Immature natural killer cell (primary cell): ENCODE measurements around the gene TAF12. TPM values are rescaled to one million over a fixed set of nuclear protein-coding genes. Genes with fewer than 3 reads are reported as not detected.
A peak's percentile ranks its signal among the peaks of the same experiment; 100 is the strongest.
"Not testable (repeated sequence)": the region's sequence is repeated elsewhere in the genome, so short reads cannot be mapped to it uniquely, and the experiment has no call there.

ENCODE experiments used
- DNase-seq, 3 donors: peaks; one replicate each; pipeline ENCODE4 v3.0.0; 2022; ENCODE audit warnings: mixed read lengths in 1 of 3
- H3K27ac Mint-ChIP-seq, 6 donors: one replicate each; pipeline ENCODE4 v1.8.0; 2020; ENCODE audit warnings: mixed read lengths in 6 of 6, mild to moderate bottlenecking in 5 of 6, inconsistent platforms in 4 of 6, moderate library complexity in 3 of 6
- H3K27me3 Mint-ChIP-seq, 3 donors: one replicate each; pipeline ENCODE4 v1.8.0; 2020 to 2021; ENCODE audit warnings: low read depth in 3 of 3, mild to moderate bottlenecking in 3 of 3, mixed read lengths in 3 of 3, moderate library complexity in 3 of 3, inconsistent platforms in 1 of 3
- H3K36me3 Mint-ChIP-seq, 3 donors: one replicate each; pipeline ENCODE4 v1.8.0; 2020; ENCODE audit warnings: mixed read lengths in 3 of 3, inconsistent platforms in 2 of 3, mild to moderate bottlenecking in 2 of 3
- H3K4me1 Mint-ChIP-seq, 2 donors: one replicate each; pipeline ENCODE4 v1.8.0; 2020; ENCODE audit warnings: inconsistent platforms in 2 of 2, mild to moderate bottlenecking in 2 of 2, mixed read lengths in 2 of 2, moderate library complexity in 1 of 2
- H3K4me3 Mint-ChIP-seq, 5 donors: one replicate each; pipeline ENCODE4 v1.8.0; 2020; ENCODE audit warnings: mild to moderate bottlenecking in 5 of 5, mixed read lengths in 5 of 5, inconsistent platforms in 3 of 5, moderate library complexity in 3 of 5
- H3K9me3 Mint-ChIP-seq, 6 donors: one replicate each; pipeline ENCODE4 v1.8.0; 2020; ENCODE audit warnings: mild to moderate bottlenecking in 6 of 6, mixed read lengths in 6 of 6, inconsistent platforms in 4 of 6, moderate library complexity in 3 of 6
- polyA plus RNA-seq, 3 donors: library from polyadenylated mRNA; unstranded; fragments of 300-500 nt; fragmentation: Illumina TruSeq; gene quantifications; one replicate each; pipeline ENCODE4 v1.2.3, GENCODE V29; 2021

The TAF12 gene
- polyA plus RNA-seq, 3 donors from 2014 or later: 54.8 to 68.9 (median 60.7) TPM

- not testable (repeated sequence) for H3K9me3 Mint-ChIP-seq, H3K27me3 Mint-ChIP-seq, H3K36me3 Mint-ChIP-seq, DNase-seq, H3K27ac Mint-ChIP-seq, H3K4me3 Mint-ChIP-seq
- peaks cover 11 to 14% of the 10 kb centered on the region in 2 donors for H3K4me1 Mint-ChIP-seq
Measured at GRCh38 chr1:28586585-28587391, 56.1 kb downstream of the TAF12 start.

DNA sequence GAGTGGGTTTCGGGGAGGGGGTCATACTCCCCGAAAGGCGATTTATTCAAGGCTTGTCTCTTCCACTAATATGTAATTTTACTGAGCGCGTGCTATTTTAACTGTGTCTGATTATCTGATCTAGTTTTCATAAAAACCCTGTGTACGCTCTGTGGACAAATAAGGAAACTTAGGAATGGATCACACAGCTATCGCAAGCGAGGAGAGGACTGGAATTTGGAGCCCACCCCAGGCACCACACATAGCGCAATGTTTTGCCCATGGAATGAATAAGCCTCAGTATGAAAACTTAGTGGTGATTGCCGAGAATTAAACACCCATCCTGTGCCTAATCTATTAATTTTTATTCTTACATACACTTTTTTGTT lies 60.6 kb downstream of the TAF12 start:
- H3K4me3 Mint-ChIP-seq: peak overlapping the region; percentile 91 to 94 (median 93)
- H3K9me3 Mint-ChIP-seq: no peaks in the 10 kb centered on the region
- peaks cover 2 to 11% (median 6%) of the 10 kb centered on the region in 3 donors for H3K27me3 Mint-ChIP-seq
- H3K27ac Mint-ChIP-seq: peak overlapping the region; percentile 57 to 88 (median 80)
- no peak for DNase-seq
- peaks cover 37 to 51% of the 10 kb centered on the region in 2 donors for H3K4me1 Mint-ChIP-seq
- H3K36me3 Mint-ChIP-seq: peaks cover 4 to 24% (median 10%) of the 10 kb centered on the region in 3 donors

GRCh38 chr1:28581531-28582247 lies 61.2 kb downstream of the TAF12 start:
- DNase-seq: peak; percentile 86 to 90 (median 88)
- Mint-ChIP-seq H3K4me3 (peak overlapping the region; percentile 91 to 94 (median 93)), H3K36me3 (peaks cover 4 to 28% (median 10%) of the 10 kb centered on the region in 3 donors), H3K9me3 (no peaks in the 10 kb centered on the region), H3K27me3 (peaks cover 2 to 11% (median 6%) of the 10 kb centered on the region in 3 donors), H3K27ac (peak overlapping the region; percentile 73 to 95 (median 86)), H3K4me1 (peaks cover 37 to 51% of the 10 kb centered on the region in 2 donors)

- peaks cover 37 to 51% of the 10 kb centered on the region in 2 donors for H3K4me1 Mint-ChIP-seq
- peak in 2 of 3 donors; percentile 28 for DNase-seq
- no peaks in the 10 kb centered on the region for H3K9me3 Mint-ChIP-seq
- peaks cover 2 to 11% (median 6%) of the 10 kb centered on the region in 3 donors for H3K27me3 Mint-ChIP-seq
- peak overlapping the region; percentile 91 to 94 (median 93) for H3K4me3 Mint-ChIP-seq
- peaks cover 4 to 28% (median 10%) of the 10 kb centered on the region in 3 donors for H3K36me3 Mint-ChIP-seq
- H3K27ac Mint-ChIP-seq: peak overlapping the region; percentile 39 to 95 (median 80)
Measured at GRCh38 chr1:28580722-28581530, 61.9 kb downstream of the TAF12 start.

- Mint-ChIP-seq H3K27ac (peak overlapping the region; percentile 17 to 85 (median 80)), H3K4me3 (peak overlapping the region; percentile 65 to 94 (median 93)), H3K27me3 (peaks cover 2 to 13% (median 8%) of the 10 kb centered on the region in 3 donors), H3K9me3 (no peaks in the 10 kb centered on the region), H3K36me3 (peaks cover 4 to 28% (median 10%) of the 10 kb centered on the region in 3 donors), H3K4me1 (peaks cover 37 to 51% of the 10 kb centered on the region in 2 donors)
- no peak for DNase-seq
Measured at GRCh38 chr1:28579401-28579800, 63.5 kb downstream of the TAF12 start.

- Mint-ChIP-seq H3K27ac (peak overlapping the region in 4 of 6 donors; percentile 20 to 65 (median 62)), H3K36me3 (peaks cover 4 to 28% (median 10%) of the 10 kb centered on the region in 3 donors), H3K4me3 (peak overlapping the region in 2 of 5 donors; percentile 21 to 27), H3K27me3 (peaks cover 2 to 13% (median 8%) of the 10 kb centered on the region in 3 donors), H3K9me3 (no peaks in the 10 kb centered on the region), H3K4me1 (peaks cover 37 to 51% of the 10 kb centered on the region in 2 donors)
- no peak for DNase-seq
Measured at GRCh38 chr1:28578696-28579218, 64.1 kb downstream of the TAF12 start.

GRCh38 chr1:28577738-28578536 lies 64.9 kb downstream of the TAF12 start:
- Mint-ChIP-seq H3K4me3 (no peak overlapping the region), H3K9me3 (no peaks in the 10 kb centered on the region), H3K27me3 (peaks cover 2 to 13% (median 8%) of the 10 kb centered on the region in 3 donors), H3K36me3 (peaks cover 4 to 28% (median 10%) of the 10 kb centered on the region in 3 donors), H3K4me1 (peaks cover 35 to 47% of the 10 kb centered on the region in 2 donors), H3K27ac (peak overlapping the region in 5 of 6 donors; percentile 9 to 72 (median 55))
- no peak for DNase-seq

GRCh38 chr1:28577052-28577678 lies 65.7 kb downstream of the TAF12 start:
- H3K27ac Mint-ChIP-seq: peak overlapping the region in 5 of 6 donors; percentile 4 to 64 (median 55)
- peaks cover 31 to 41% of the 10 kb centered on the region in 2 donors for H3K4me1 Mint-ChIP-seq
- no peak for DNase-seq
- H3K9me3 Mint-ChIP-seq: no peaks in the 10 kb centered on the region
- H3K4me3 Mint-ChIP-seq: no peak overlapping the region
- peaks cover 4 to 28% (median 10%) of the 10 kb centered on the region in 3 donors for H3K36me3 Mint-ChIP-seq
- H3K27me3 Mint-ChIP-seq: peaks cover 2 to 13% (median 7%) of the 10 kb centered on the region in 3 donors

DNA sequence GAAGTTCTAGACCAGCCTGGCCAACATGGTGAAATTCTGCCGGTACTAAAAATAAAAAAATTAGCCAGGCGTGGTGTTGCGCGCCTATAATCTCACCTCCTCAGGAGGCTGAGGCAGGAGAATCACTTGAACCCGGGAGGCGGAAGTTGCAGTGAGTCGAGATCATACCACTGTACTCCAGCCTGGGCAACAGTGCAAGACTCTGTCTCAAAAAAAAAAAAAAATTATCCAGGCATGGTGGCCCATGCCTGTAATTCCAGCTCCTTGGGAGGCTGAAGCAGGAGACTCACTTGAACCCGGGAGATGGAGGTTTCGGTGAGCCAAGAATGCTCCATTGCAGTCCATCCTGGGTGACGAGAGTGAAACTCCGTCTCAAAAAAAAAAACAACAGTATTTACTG lies 69.3 kb downstream of the TAF12 start:
- peaks cover 8 to 28% (median 10%) of the 10 kb centered on the region in 3 donors for H3K36me3 Mint-ChIP-seq

GRCh38 chr1:28572891-28573290 lies 70.0 kb downstream of the TAF12 start:
- H3K36me3 Mint-ChIP-seq: peaks cover 5 to 26% (median 8%) of the 10 kb centered on the region in 3 donors
- not testable (repeated sequence) for DNase-seq, H3K4me1 Mint-ChIP-seq, H3K27ac Mint-ChIP-seq, H3K27me3 Mint-ChIP-seq, H3K9me3 Mint-ChIP-seq, H3K4me3 Mint-ChIP-seq

More for the DNA sequence above, 69.3 kb downstream of the TAF12 start:
- H3K9me3 Mint-ChIP-seq: no peaks in the 10 kb centered on the region
- no peak for DNase-seq
- no peak overlapping the region for H3K4me3 Mint-ChIP-seq
- H3K27me3 Mint-ChIP-seq: peaks cover 0 to 4% (median 2%) of the 10 kb centered on the region in 3 donors
- peaks cover 4 to 11% of the 10 kb centered on the region in 2 donors for H3K4me1 Mint-ChIP-seq
- no peak overlapping the region for H3K27ac Mint-ChIP-seq

- Mint-ChIP-seq H3K9me3 (no peaks in the 10 kb centered on the region), H3K36me3 (peaks cover 12 to 26% (median 14%) of the 10 kb centered on the region in 3 donors), H3K4me3 (no peak overlapping the region), H3K27ac (peak overlapping the region in 1 of 6 donors; percentile 34), H3K4me1 (no peaks in the 10 kb centered on the region), H3K27me3 (peaks cover 0 to 2% (median 2%) of the 10 kb centered on the region in 3 donors)
- no peak for DNase-seq
Measured at GRCh38 chr1:28571911-28572310, 71.0 kb downstream of the TAF12 start.

- H3K4me3 Mint-ChIP-seq: no peak overlapping the region
- peaks cover 16 to 41% (median 16%) of the 10 kb centered on the region in 3 donors for H3K36me3 Mint-ChIP-seq
- H3K27me3 Mint-ChIP-seq: no peaks in the 10 kb centered on the region
- peak overlapping the region in 1 of 6 donors; percentile 25 for H3K27ac Mint-ChIP-seq
- no peaks in the 10 kb centered on the region for H3K4me1 Mint-ChIP-seq
- H3K9me3 Mint-ChIP-seq: no peaks in the 10 kb centered on the region
- no peak for DNase-seq
Measured at GRCh38 chr1:28566931-28567330, 75.9 kb downstream of the TAF12 start.
